ENCODE measurements around the gene POLR1G. TPM values are rescaled to one million over a fixed set of nuclear protein-coding genes. Genes with fewer than 3 reads are reported as not detected.
A peak's percentile ranks its signal among the peaks of the same experiment; 100 is the strongest.

Gene POLR1G
- total and polyA plus RNA-seq, 9 of the 15 experiments (the other 6 are each of a cell fraction or from before 2014, with no cell fraction given): 3.0 to 50.1 (median 27.4) TPM

GRCh38 chr19:45442778-45443461, 36.5 kb downstream of the POLR1G start (continued):
- TF ChIP-seq, protein P1, sequence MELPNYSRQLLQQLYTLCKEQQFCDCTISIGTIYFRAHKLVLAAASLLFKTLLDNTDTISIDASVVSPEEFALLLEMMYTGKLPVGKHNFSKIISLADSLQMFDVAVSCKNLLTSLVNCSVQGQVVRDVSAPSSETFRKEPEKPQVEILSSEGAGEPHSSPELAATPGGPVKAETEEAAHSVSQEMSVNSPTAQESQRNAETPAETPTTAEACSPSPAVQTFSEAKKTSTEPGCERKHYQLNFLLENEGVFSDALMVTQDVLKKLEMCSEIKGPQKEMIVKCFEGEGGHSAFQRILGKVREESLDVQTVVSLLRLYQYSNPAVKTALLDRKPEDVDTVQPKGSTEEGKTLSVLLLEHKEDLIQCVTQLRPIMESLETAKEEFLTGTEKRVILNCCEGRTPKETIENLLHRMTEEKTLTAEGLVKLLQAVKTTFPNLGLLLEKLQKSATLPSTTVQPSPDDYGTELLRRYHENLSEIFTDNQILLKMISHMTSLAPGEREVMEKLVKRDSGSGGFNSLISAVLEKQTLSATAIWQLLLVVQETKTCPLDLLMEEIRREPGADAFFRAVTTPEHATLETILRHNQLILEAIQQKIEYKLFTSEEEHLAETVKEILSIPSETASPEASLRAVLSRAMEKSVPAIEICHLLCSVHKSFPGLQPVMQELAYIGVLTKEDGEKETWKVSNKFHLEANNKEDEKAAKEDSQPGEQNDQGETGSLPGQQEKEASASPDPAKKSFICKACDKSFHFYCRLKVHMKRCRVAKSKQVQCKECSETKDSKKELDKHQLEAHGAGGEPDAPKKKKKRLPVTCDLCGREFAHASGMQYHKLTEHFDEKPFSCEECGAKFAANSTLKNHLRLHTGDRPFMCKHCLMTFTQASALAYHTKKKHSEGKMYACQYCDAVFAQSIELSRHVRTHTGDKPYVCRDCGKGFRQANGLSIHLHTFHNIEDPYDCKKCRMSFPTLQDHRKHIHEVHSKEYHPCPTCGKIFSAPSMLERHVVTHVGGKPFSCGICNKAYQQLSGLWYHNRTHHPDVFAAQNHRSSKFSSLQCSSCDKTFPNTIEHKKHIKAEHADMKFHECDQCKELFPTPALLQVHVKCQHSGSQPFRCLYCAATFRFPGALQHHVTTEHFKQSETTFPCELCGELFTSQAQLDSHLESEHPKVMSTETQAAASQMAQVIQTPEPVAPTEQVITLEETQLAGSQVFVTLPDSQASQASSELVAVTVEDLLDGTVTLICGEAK (IDR thresholded peaks at IDR 0.05): no peak
- TF ChIP-seq, protein P1 (CRISPR knock-in tag; IDR thresholded peaks at IDR 0.05): no peak
- TF ChIP-seq MEF2A (IDR thresholded peaks at IDR 0.05; ENCODE audit: control insufficient read depth, low read depth, low read length) (no peak), FOXK2 (conservative IDR thresholded peaks at IDR 0.05 in 1 of 2, IDR thresholded peaks at IDR 0.05 in 1 of 2; ENCODE audit: low read depth in 2 of 2) (no peak), TBL1XR1 (IDR thresholded peaks at IDR 0.05; ENCODE audit: low read length in 2 of 2) (peak in 1 of 2 experiments; percentile 85; a peak in 3 of 4 replicates), PML (IDR thresholded peaks at IDR 0.05; ENCODE audit: low read length) (peak; percentile 25; the same call in 1 of the 2 replicates), MCM7 (IDR thresholded peaks at IDR 0.05) (no peak), PHB (CRISPR knock-in tag; IDR thresholded peaks at IDR 0.05) (no peak), ZNF696 (CRISPR knock-in tag; conservative IDR thresholded peaks at IDR 0.05) (no peak), PHB2 (IDR thresholded peaks at IDR 0.05; ENCODE audit: low read depth) (no peak), GABPB1 (CRISPR knock-in tag; IDR thresholded peaks at IDR 0.05) (no peak; the same call in 1 of the 2 replicates), RBM17 (IDR thresholded peaks at IDR 0.05; ENCODE audit: borderline replicate concordance, low read depth, low read length) (no peak), SP2 (IDR thresholded peaks at IDR 0.05; ENCODE audit: extremely low read depth, low read depth, low read length, poor library complexity, severe bottlenecking) (no peak), SRSF3 (IDR thresholded peaks at IDR 0.05; ENCODE audit: insufficient read depth, low read length) (no peak), SMARCB1 (IDR thresholded peaks at IDR 0.05; ENCODE audit: insufficient read length, low read depth) (peak; percentile 71), ZNF311 (CRISPR knock-in tag; IDR thresholded peaks at IDR 0.05) (no peak), ZBED1 (IDR thresholded peaks at IDR 0.05) (0 out of 2 replicates have a peak, but pooled peaks have one; percentile 41), SMARCE1 (IDR thresholded peaks at IDR 0.05) (peak; percentile 83)
- TF ChIP-seq, protein P2, sequence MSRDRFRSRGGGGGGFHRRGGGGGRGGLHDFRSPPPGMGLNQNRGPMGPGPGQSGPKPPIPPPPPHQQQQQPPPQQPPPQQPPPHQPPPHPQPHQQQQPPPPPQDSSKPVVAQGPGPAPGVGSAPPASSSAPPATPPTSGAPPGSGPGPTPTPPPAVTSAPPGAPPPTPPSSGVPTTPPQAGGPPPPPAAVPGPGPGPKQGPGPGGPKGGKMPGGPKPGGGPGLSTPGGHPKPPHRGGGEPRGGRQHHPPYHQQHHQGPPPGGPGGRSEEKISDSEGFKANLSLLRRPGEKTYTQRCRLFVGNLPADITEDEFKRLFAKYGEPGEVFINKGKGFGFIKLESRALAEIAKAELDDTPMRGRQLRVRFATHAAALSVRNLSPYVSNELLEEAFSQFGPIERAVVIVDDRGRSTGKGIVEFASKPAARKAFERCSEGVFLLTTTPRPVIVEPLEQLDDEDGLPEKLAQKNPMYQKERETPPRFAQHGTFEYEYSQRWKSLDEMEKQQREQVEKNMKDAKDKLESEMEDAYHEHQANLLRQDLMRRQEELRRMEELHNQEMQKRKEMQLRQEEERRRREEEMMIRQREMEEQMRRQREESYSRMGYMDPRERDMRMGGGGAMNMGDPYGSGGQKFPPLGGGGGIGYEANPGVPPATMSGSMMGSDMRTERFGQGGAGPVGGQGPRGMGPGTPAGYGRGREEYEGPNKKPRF (IDR thresholded peaks at IDR 0.05; ENCODE audit: low read depth, low read length): no peak

Data from K562 (cell line).